Mucosa of descending colon (tissue), 3 donors: ENCODE measurements around the gene ZNF761. TPM values are rescaled to one million over a fixed set of nuclear protein-coding genes. Genes with fewer than 3 reads are reported as not detected.
"Not testable (repeated sequence)": the region's sequence is repeated elsewhere in the genome, so short reads cannot be mapped to it uniquely, and the experiment has no call there.

Source experiments
- ATAC-seq: fragments of 200-7000 bp; cut with Tn5 transposase; one replicate; pipeline ENCODE4 v1.9.1; 2020; ENCODE audit warnings: mild to moderate bottlenecking, moderate library complexity
- DNase-seq, 3 donors: peaks; one replicate each; pipeline ENCODE4 v3.0.0-alpha.2; 2020
- H3K36me3 ChIP-seq: fragments of 200-600 bp; one replicate; pipeline ENCODE4 v1.8.0; 2021; ENCODE audit warnings: low read depth, mild to moderate bottlenecking
- H3K4me1 ChIP-seq: fragments of 200-600 bp; one replicate; pipeline ENCODE4 v1.8.0; 2021; ENCODE audit warnings: low read depth, mild to moderate bottlenecking
- H3K4me3 ChIP-seq: fragments of 200-600 bp; one replicate; pipeline ENCODE4 v1.8.0; 2021; ENCODE audit warnings: mild to moderate bottlenecking
- H3K9me3 ChIP-seq: fragments of 200-600 bp; one replicate; pipeline ENCODE4 v1.8.0; 2021; ENCODE audit warnings: mild to moderate bottlenecking
- intact Hi-C, 2 donors: fragments of 100-400 bp; cut with DNase I in 1 of 2; cut with micrococcal nuclease in 1 of 2; formaldehyde crosslinking; loops; one replicate each; pipeline versions ENCODE4 v1.11.0 to v1.11.1; 2022; cut with DNase I, micrococcal nuclease
- total RNA-seq, 3 donors: library from RNA; stranded (reverse); fragmentation: NEBNext Ultra II Directional in 2 of 3; extraction: Animal tissue kit (Norgen Biotek cat#: 25700) in 2 of 3; gene quantifications; one replicate each; pipeline versions ENCODE4 v1.2.1 to v1.2.4, GENCODE V29; 2021 to 2023
- TF ChIP-seq, protein P1 (sequence below): fragments of 200-600 bp; IDR thresholded peaks from one replicate; pipeline ENCODE4 v1.8.0; 2022; ENCODE audit warnings: antibody characterized with exemption, mild to moderate bottlenecking
- donor health status: DM: no; HTN: no; CAD: no; lungs with moderate emphysema.
- donor health status: DM: no; HTN: no; CAD: no.
- donor health status: DM: no; HTN: yes; CAD: no.

Gene ZNF761
- total RNA-seq, 3 donors from 2014 or later = 6.8 to 11.1 (median 8.8) TPM

DNA sequence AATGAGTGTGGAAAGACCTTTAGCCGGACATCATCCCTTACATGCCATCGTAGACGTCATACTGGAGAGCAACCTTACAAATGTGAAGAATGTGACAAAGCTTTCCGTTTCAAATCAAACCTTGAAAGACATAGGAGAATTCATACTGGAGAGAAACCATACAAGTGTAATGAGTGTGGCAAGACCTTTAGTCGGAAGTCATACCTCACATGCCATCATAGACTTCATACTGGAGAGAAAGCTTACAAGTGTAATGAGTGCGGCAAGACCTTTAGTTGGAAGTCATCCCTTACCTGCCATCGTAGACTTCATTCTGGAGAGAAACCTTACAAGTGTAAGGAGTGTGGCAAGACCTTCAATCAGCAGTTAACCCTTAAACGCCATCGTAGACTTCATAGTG is 24.0 kb downstream of the ZNF761 start:
- TF ChIP-seq, protein P1, sequence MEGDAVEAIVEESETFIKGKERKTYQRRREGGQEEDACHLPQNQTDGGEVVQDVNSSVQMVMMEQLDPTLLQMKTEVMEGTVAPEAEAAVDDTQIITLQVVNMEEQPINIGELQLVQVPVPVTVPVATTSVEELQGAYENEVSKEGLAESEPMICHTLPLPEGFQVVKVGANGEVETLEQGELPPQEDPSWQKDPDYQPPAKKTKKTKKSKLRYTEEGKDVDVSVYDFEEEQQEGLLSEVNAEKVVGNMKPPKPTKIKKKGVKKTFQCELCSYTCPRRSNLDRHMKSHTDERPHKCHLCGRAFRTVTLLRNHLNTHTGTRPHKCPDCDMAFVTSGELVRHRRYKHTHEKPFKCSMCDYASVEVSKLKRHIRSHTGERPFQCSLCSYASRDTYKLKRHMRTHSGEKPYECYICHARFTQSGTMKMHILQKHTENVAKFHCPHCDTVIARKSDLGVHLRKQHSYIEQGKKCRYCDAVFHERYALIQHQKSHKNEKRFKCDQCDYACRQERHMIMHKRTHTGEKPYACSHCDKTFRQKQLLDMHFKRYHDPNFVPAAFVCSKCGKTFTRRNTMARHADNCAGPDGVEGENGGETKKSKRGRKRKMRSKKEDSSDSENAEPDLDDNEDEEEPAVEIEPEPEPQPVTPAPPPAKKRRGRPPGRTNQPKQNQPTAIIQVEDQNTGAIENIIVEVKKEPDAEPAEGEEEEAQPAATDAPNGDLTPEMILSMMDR = no peak
- Histone ChIP-seq H3K9me3 (peaks cover 98% of the 10 kb centered on the region), H3K36me3 (peaks cover 23% of the 10 kb centered on the region)

DNA sequence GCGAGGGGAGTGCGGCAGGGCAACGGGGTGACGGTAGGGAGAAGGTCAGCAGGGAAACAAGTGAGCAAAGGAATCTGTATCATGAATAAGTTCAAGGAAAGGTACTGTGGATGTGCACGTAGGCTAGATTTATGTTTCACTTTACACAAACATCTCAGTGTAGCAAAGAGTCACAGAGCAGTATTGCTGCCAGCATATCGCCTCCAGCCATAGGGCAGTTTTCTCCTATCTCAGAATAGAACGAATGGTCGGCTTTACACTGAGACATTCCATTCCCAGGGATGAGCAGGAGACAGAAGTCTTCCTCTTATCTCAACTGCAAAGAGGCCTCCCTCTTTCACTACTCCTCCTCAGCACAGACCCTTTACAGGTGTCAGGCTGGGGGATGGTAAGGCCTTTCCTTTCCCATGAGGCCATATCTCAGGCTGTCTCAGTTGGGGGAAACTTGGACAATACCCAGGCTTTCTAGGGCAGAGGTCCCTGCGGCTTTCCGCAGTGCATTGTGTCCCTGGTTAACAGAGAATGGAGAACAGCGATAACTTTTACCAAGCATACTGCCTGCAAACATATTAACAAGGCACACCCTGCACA is 28.4 kb downstream of the ZNF761 start:
- DNase-seq, ATAC-seq, H3K4me3 ChIP-seq, H3K4me1 ChIP-seq, H3K36me3 ChIP-seq, intact Hi-C loops: not testable (repeated sequence)
- H3K9me3 ChIP-seq = peaks cover 64% of the 10 kb centered on the region

More for the DNA sequence above, 24.0 kb downstream of the ZNF761 start:
- no peak for DNase-seq
- H3K4me1 ChIP-seq = no peaks in the 10 kb centered on the region
- no peak for ATAC-seq
- intact Hi-C loops = no loop called here
- no peak overlapping the region for H3K4me3 ChIP-seq

DNA sequence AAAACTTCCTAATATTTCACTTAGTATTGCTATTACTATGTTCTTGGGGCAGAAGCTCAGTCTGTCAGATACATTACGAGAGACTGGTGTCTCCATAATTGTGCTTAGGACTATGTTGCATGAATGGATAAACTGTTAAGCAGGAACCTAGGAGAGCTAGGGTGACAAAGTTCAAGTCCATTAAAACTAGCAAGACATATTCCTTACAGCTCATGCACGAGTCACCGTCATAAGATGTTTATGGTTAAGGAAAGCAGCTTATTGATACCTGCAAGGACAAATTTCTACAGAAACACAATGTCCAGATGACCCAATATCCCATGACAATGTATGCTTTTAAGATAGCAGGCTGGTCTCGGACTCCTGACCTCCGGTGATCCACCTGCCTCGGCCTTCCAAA is 30.1 kb downstream of the ZNF761 start:
- H3K4me1 ChIP-seq = peaks cover 4% of the 10 kb centered on the region
- DNase-seq (no peak), ATAC-seq (no peak)
- no peak overlapping the region for H3K4me3 ChIP-seq
- intact Hi-C loops = no loop called here
- TF ChIP-seq, protein P1 = no peak
- H3K9me3 ChIP-seq = peaks cover 47% of the 10 kb centered on the region
- no peaks in the 10 kb centered on the region for H3K36me3 ChIP-seq

DNA sequence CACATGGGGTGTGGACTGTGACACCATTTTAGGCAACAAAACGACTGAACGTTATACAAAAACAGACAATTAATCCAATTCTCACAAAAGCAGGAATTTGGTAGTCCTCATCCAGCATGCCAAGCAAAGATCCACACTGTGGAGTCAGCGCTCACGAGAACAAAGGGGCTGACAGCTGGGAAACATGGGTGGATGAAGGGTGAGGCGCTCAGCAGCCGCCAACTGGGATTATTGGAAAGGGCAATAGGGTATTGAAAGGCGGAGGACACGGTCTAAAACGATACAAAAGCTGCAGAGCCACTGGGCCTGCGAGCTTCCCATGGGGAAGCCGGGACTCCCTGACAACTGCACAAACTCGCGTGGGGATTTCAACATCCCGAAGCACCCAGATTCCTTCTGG is 31.1 kb downstream of the ZNF761 start:
- no peak overlapping the region for H3K4me3 ChIP-seq
- peaks cover 37% of the 10 kb centered on the region for H3K9me3 ChIP-seq
- TF ChIP-seq, protein P1 = no peak
- no peaks in the 10 kb centered on the region for H3K36me3 ChIP-seq
- DNase-seq = no peak
- ATAC-seq = no peak
- peaks cover 7% of the 10 kb centered on the region for H3K4me1 ChIP-seq
- intact Hi-C loops = no loop called here

DNA sequence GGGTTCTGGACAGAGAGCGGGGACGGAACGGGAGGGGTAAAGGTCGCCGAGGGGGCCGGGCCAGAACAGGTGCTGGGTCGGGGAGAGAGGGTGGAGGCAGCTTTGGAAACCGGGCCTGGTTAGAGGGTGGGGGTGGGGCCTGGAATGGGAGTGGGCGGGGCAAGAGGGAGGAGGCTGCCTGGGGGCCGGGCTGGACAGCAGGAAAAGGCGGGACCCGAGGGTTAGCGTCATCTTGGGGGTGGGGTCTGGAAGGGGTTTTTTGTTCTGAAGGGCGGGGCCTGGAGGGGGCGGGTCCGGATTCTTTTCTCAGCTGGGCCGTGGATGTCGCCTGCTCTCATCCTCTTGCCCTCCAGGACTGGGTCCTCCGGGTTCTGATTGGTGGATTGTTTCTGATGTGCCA is 31.5 kb downstream of the ZNF761 start:
- no peaks in the 10 kb centered on the region for H3K36me3 ChIP-seq
- no peak for ATAC-seq
- intact Hi-C loops = no loop called here

DNA sequence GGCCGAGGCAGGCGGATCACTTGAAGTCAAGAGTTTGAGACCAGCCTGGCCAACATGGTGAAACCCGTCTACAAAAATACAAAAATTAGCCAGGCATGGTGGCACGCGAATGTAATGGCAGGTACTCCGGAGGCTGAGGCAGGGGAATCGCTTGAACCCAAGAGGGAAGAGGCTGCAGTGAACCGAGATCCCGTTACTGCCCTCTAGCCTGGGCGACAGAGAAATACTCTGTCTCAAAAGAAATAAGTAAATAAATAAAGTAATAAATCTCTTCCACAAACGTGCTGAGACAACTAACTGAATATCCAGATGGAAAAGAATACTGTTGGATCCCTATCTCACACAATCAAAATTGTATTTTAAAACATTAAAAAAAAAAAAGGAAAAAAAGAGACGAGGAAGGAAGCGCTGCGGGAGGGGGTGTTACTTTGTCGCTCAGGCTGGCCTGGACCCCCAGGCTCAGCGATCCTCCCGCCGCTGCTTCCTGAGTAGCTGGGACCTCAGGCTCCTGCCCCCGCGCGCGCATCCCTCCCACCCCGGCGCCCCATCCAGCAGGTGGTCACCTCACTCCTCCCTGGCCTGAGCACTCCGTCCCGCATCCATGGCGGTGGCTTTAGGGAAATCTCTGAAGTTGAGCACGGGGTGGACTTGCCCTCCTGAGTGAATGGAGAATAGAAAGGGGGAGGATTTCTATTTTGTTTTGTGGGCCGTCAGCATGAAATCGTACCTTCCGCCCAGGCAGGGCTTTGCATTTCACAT is 35.1 kb downstream of the ZNF761 start:
- ATAC-seq (peak; percentile 37), DNase-seq (peak in 2 of 3 donors; percentile 53 to 55)
- TF ChIP-seq, protein P1 = no peak
- H3K9me3 ChIP-seq = peaks cover 6% of the 10 kb centered on the region
- H3K4me1 ChIP-seq = peaks cover 11% of the 10 kb centered on the region
- intact Hi-C loops = no loop called here
- H3K4me3 ChIP-seq = peak overlapping the region; percentile 35
- H3K36me3 ChIP-seq = no peaks in the 10 kb centered on the region

More for the DNA sequence above, 31.5 kb downstream of the ZNF761 start:
- H3K4me1 ChIP-seq = peaks cover 8% of the 10 kb centered on the region
- DNase-seq = peak; percentile 13 to 50 (median 26)
- H3K4me3 ChIP-seq = no peak overlapping the region
- TF ChIP-seq, protein P1 = no peak
- peaks cover 33% of the 10 kb centered on the region for H3K9me3 ChIP-seq
